ENCODE results near the gene MLIP.
"Not testable (repeated sequence)": the region's sequence is repeated elsewhere in the genome, so short reads cannot be mapped to it uniquely, and the experiment has no call there.

MLIP gene

DNA sequence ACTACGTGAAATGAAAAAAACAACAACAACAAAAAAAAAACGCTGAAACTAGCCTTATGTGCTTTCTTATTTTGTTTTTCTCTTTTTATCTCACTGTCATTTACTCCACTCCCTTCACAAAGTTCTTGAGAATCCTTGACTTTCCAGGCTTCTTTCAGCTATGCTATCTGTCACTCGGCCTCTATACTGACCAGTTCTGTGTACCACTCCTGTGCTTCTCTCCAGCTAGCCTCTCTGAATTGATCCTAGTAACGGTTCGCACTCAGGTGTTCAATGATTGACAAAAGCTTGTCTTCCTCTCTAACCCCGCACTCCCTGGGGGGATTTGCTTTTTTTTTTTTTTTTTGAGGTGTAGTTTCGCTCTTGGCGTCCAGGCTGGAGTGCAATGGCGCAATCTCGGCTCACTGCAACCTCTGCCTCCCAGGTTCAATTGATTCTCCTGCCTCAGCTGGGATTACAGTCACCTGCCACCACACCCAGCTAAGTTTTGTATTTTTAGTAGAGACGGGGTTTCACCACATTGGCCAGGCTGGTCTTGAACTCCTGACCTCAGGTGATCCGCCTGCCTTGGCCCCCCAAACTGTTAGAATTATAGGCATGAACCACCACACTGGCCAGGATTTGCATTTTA lies 31.8 kb downstream of the MLIP start:
- DNase-seq: no peak

- DNase-seq: no peak
Measured at GRCh38 chr6:54151861-54152260, 40.6 kb downstream of the MLIP start.

DNA sequence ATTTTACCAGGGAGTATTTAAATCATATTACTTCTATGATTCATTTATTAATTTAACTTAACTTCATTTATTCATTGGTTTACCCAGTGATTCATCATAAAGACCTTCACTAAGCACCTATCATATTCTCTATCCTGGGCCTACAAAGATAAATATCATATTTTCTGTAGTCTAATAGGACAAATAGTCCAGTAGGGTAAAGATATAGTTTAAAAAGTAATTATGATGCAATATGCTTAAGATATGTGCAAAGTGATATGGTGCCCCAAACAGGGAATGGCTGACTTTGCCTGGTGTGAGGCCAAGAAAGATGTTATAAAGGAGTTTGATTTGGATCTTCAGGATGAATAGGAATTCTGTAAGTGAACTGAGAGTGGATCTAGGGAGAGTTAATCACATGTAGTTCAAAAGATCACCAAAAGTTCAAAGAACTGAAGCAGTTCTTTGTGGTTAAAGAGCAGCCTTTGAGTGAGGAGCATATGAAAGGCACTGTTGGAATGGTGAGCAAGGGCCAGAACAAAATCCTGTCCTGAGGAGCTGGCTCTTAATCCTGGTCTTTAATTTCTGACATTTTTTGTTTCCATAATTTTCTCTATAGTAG lies 45.5 kb downstream of the MLIP start:
- DNase-seq: no peak

- DNase-seq: no peak
Measured at GRCh38 chr6:54157405-54157804, 46.2 kb downstream of the MLIP start.

GRCh38 chr6:54173089-54173488 lies 61.8 kb downstream of the MLIP start:
- DNase-seq: no peak

DNA sequence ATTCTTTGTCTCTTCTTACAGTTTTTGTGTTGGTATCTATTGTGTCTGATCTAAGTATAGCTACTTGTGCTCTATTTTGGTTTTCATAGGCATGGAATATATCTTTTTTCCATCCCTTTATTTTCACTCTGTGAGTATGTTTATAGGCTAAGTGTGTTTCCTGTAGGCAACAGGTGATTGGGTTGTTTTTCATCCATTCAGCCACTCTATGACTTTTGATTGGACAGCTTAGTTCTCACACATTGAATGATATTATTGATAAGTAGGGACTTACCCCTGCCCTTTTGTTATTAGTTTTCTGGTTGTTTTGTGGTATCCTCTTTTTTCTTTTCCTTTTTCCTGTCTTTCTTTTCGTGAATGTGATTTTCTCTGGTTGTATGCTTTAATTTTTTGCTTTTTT lies 67.9 kb downstream of the MLIP start:
- no peak for DNase-seq

GRCh38 chr6:54183616-54184015 lies 72.4 kb downstream of the MLIP start:
- no peak for DNase-seq

DNA sequence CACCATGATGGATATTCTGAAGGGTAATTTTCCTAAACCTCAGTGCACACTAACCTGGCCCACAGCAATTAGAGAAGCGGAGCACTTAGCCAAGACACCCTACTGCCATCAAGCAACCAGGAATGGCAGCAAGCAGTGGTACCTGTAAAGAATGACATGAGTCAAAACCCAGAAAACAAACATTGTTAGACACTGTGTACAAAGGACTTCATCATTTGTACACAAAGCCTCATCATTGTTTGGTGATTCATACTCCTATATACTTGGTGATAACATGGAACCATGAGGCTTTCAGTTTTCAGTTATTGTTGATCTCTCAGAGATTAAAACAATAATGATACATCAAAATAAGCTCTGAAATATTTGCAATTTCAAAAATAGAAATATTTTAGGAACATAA lies 74.6 kb downstream of the MLIP start:
- DNase-seq: no peak

- no peak for DNase-seq
Measured at GRCh38 chr6:54188846-54189245, 77.6 kb downstream of the MLIP start.

GRCh38 chr6:54191461-54191860 lies 80.2 kb downstream of the MLIP start:
- no peak for DNase-seq

DNA sequence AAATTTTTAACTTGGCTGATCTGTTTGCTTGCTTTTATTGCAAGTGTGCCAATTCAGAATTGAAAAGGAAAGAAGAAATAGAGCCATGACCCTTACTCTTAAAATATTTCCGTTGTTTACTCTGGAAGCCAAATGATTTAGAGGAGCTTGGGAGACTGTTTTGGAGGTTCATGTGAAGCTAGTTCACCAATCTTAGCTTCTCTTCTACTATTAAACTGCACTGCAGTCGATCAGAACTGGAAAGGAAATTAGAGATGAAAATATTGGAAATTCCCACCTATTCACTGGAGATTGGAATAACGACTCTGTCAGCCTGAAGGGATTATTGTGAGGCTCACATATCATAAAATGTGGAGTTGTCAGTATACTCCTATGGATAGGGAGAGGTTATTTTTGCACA lies 81.8 kb downstream of the MLIP start:
- DNase-seq: no peak

- no peak for DNase-seq
Measured at GRCh38 chr6:54193560-54193959, 82.3 kb downstream of the MLIP start.

- no peak for DNase-seq
Measured at GRCh38 chr6:54194067-54194466, 82.8 kb downstream of the MLIP start.

- DNase-seq: no peak
Measured at GRCh38 chr6:54195637-54196036, 84.4 kb downstream of the MLIP start.

GRCh38 chr6:54196905-54197304 lies 85.7 kb downstream of the MLIP start:
- DNase-seq: no peak

DNA sequence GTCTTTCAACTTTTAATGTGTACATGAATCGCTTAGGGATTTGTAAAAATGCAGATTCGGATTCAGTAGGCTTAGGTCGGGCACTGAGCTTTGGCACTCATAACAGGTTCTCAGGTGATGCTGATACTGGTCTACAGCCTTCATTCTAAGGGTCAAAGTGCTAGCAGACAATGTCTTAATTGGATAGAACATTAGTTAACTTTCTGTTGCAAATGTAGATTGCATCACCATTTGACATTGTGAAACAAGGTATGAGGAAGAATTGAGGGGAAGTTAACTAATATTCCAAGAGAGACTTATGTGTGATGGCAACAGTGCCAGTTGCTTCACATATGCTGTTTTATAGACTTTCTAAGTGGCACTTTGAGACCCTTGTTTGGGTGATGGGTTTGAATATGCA lies 86.9 kb downstream of the MLIP start:
- DNase-seq: no peak

GRCh38 chr6:54203474-54204035 lies 92.3 kb downstream of the MLIP start:
- DNase-seq: not testable (repeated sequence)

DNA sequence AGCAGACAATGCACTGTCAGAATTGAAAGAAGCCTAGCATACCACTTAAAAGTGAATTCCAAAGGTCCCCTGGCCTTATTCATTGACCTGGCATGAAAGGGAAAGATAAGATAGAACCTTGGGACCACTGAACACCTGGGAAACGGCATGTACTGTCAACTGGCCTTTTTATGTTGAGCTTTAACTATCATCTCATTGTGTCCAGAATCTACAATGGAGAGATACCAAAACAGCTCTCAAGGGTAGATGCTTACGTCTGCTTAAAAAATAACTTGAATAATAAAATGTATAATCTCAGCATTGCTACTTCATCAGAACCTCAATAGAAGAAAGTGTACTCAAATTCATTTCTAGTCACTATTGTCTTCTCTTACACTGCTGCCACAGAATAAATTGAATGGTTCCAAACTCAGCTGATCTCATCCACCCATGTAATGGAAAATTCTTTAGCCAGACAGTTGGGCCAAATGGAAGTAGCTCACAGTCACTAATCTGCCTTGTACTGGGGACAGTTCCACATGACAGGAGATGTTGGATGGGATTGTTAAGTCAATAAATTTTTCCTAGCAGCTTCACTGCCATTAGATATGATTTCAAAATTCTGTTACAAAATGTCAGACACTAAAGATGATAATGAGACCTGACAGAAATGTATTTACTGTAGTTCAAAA lies 93.8 kb downstream of the MLIP start:
- DNase-seq: no peak

DNA sequence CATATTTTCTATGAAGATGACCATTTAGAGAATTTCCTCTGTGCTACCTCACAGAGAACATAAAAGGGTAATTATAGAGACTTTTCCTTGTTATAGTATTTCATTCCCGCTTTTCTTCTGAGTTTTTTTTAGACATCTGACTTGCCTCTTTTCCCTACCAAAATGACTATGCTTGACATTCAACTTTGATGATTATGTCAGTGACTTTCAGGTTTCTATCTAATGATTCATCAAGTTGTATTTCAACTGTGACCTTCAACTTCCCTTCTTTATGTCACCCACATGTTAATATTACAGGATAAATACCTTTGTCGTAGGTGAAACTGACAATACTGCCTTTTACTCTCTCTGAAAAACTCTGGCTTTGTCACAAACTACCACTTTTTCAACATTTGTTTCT lies 95.3 kb downstream of the MLIP start:
- DNase-seq: no peak

DNA sequence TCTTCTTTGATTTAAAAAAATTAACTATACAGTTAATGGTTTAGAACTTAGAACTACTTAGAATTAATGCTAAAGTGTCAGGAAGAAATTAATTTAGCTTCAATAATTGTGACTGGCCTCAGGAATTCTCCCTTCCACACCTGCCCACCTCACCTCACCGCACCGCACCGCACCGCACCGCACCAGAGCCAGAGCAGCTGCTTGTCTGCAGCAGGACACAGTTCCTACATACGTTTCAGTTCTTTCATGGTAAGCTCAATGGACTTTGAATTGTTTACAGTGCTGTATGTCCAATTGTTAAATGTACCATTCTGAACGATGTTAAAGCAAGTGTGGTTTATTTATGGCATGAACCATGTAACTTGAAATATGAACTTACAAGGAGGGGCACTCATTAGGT lies 98.7 kb downstream of the MLIP start:
- not testable (repeated sequence) for DNase-seq

DNA sequence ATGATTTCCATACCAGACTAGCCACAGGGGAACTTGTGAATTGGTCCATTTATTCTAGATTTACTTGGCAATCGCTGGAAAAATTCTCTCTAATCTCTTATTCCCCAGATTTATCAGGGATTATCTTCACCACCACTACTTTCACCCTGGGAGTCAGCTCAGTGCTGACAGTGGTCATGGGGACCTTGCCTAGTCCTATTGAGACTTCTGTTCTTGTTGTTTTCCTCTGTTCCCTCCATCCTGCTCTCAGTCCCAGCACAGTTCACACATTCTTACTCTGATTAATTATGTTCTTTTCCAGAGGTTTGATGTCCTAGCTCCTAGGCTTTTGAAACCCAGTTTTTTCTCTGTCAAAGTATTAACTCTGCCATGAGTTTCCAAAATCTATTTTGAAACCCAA lies 103.0 kb downstream of the MLIP start:
- no peak for DNase-seq

GRCh38 chr6:54216336-54216735 lies 105.1 kb downstream of the MLIP start:
- no peak for DNase-seq

GRCh38 chr6:54217018-54217417 lies 105.8 kb downstream of the MLIP start:
- DNase-seq: no peak

DNA sequence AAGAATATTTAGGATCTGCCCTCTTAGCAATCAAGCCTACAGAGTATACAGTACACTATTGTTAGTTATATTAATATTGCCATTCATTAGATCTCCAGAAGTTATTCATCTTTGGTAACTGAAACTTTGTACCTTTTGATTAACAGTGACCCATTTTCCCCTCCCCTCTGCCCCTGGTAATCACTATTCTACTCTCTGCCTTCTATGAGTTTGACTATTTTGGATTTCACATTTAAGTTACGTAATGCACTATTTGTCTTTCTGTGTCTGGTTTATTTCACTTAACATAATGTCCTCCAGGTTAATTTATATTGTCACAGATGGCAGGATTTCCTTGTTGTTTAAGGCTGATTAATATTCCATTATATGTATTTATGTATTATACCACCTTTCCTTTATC lies 111.0 kb downstream of the MLIP start:
- no peak for DNase-seq
